GM18951 (cell line): ENCODE results near the gene DGCR6.
"Not testable (repeated sequence)": the region's sequence is repeated elsewhere in the genome, so short reads cannot be mapped to it uniquely, and the experiment has no call there.

Experiments
- POLR2A ChIP-seq: IDR thresholded peaks from 4 replicates; pipeline ENCODE4 v1.6.1; 2011; ENCODE audit warnings: mild to moderate bottlenecking; ENCODE audit not compliant: insufficient read length, insufficient read depth; ENCODE audit errors: extremely low read depth
- in situ Hi-C: fragments of 300-500 bp; cut with MboI; formaldehyde crosslinking; loops from one replicate; pipeline ENCODE4 v1.12.0; 2022; ENCODE audit warnings: low sequenced_read_pairs, mixed read lengths, inconsistent platforms; ENCODE audit not compliant: unreplicated experiment

DGCR6 gene

GRCh38 chr22:18905540-18906409 lies at the start of gene DGCR6:
Gene DGCR6, plus strand, starts transcription at chr22:18906320. Its CDS starts 55 bp downstream, at chr22:18906375.
- in situ Hi-C loops: no loop called here
- TF ChIP-seq POLR2A: no peak

GRCh38 chr22:18859314-18859713 lies 46.8 kb upstream of the DGCR6 start:
- in situ Hi-C loops: not testable (repeated sequence)

- in situ Hi-C loops: not testable (repeated sequence)
These were observed 24.9 kb upstream of the DGCR6 start for GRCh38 chr22:18881260-18881659.

GRCh38 chr22:18884465-18884864 lies 21.7 kb upstream of the DGCR6 start:
- in situ Hi-C loops: not testable (repeated sequence)

- in situ Hi-C loops: no loop called here
These were observed 18.0 kb upstream of the DGCR6 start for GRCh38 chr22:18888115-18888514.

GRCh38 chr22:18890510-18891192 lies 15.5 kb upstream of the DGCR6 start:
- in situ Hi-C loops: not testable (repeated sequence)

More at GRCh38 chr22:18888115-18888514, 18.0 kb upstream of the DGCR6 start:
- no peak for TF ChIP-seq POLR2A

- in situ Hi-C loops: not testable (repeated sequence)
These were observed 12.3 kb upstream of the DGCR6 start for GRCh38 chr22:18893775-18894174.

- in situ Hi-C loops: not testable (repeated sequence)
These were observed 10.0 kb upstream of the DGCR6 start for GRCh38 chr22:18896037-18896657.

GRCh38 chr22:18906410-18906745 lies 258 bp downstream of the DGCR6 start:
- in situ Hi-C loops: not testable (repeated sequence)

GRCh38 chr22:18906896-18907295 lies 776 bp downstream of the DGCR6 start:
- TF ChIP-seq POLR2A: no peak
- in situ Hi-C loops: no loop called here

- TF ChIP-seq POLR2A: no peak
- in situ Hi-C loops: no loop called here
These were observed 3.4 kb downstream of the DGCR6 start for GRCh38 chr22:18909556-18909955.

GRCh38 chr22:18911535-18911934 lies 5.4 kb downstream of the DGCR6 start:
- in situ Hi-C loops: not testable (repeated sequence)

GRCh38 chr22:18912264-18912946 lies 6.3 kb downstream of the DGCR6 start:
- in situ Hi-C loops: not testable (repeated sequence)

GRCh38 chr22:18914558-18914957 lies 8.4 kb downstream of the DGCR6 start:
- in situ Hi-C loops: not testable (repeated sequence)

GRCh38 chr22:18915550-18915949 lies 9.4 kb downstream of the DGCR6 start:
- in situ Hi-C loops: not testable (repeated sequence)

GRCh38 chr22:18917818-18918217 lies 11.7 kb downstream of the DGCR6 start:
- in situ Hi-C loops: not testable (repeated sequence)

- in situ Hi-C loops: not testable (repeated sequence)
These were observed 14.3 kb downstream of the DGCR6 start for GRCh38 chr22:18920257-18920902.
